Astrocyte (in vitro differentiated cells and primary cell): ENCODE results near the gene CARD19. TPM values are rescaled to one million over a fixed set of nuclear protein-coding genes. Genes with fewer than 3 reads are reported as not detected.

Source experiments
- DNase-seq: peaks from one replicate; pipeline ENCODE4 v3.0.0-alpha.2; 2010; ENCODE audit warnings: low read depth
- FAIRE-seq: peaks from 2 replicates; lab custom pipeline; 2011; peaks lifted over from hg19 to GRCh38; lab: Jason Lieb, UNC
- H2AFZ ChIP-seq: 2 replicates; pipeline ENCODE4 v1.6.0; 2012; ENCODE audit warnings: low read depth, low read length, inconsistent platforms
- H3K27ac ChIP-seq: 2 replicates; pipeline ENCODE4 v1.5.1; 2011; ENCODE audit warnings: low read depth, low read length, inconsistent platforms
- H3K27me3 ChIP-seq: 2 replicates; pipeline ENCODE4 v1.6.0; 2011; ENCODE audit warnings: low read length, inconsistent platforms; ENCODE audit not compliant: insufficient read depth
- H3K36me3 ChIP-seq: 2 replicates; pipeline ENCODE4 v1.5.1; 2011; ENCODE audit warnings: low read length, inconsistent platforms; ENCODE audit not compliant: insufficient read depth
- H3K4me1 ChIP-seq: 2 replicates; pipeline ENCODE4 v1.5.1; 2011; ENCODE audit warnings: low read length, inconsistent platforms; ENCODE audit not compliant: insufficient read depth
- H3K4me2 ChIP-seq: 2 replicates; pipeline ENCODE4 v1.6.0; 2012; ENCODE audit warnings: low read length, inconsistent platforms
- H3K4me3 ChIP-seq: 2 replicates; pipeline ENCODE4 v1.5.1; 2011; ENCODE audit warnings: low read depth, mild to moderate bottlenecking, low read length, inconsistent platforms; ENCODE audit not compliant: insufficient read depth
- H3K79me2 ChIP-seq: 2 replicates; pipeline ENCODE4 v1.6.0; 2012; ENCODE audit warnings: mild to moderate bottlenecking, low read length, inconsistent platforms; ENCODE audit not compliant: insufficient read depth
- H3K9ac ChIP-seq: 2 replicates; pipeline ENCODE4 v1.6.0; 2012; ENCODE audit warnings: mild to moderate bottlenecking, low read length, inconsistent platforms
- H3K9me3 ChIP-seq: 2 replicates; pipeline ENCODE4 v1.5.1; 2012; ENCODE audit warnings: low read depth, mild to moderate bottlenecking, low read length, inconsistent platforms; ENCODE audit not compliant: insufficient read depth
- H4K20me1 ChIP-seq: 2 replicates; pipeline ENCODE4 v1.6.0; 2012; ENCODE audit warnings: low read length, inconsistent platforms; ENCODE audit not compliant: insufficient read depth
- H3K27ac Mint-ChIP-seq: one replicate; pipeline ENCODE4 v1.8.0; 2021; ENCODE audit warnings: mild to moderate bottlenecking, mixed read lengths; ENCODE audit not compliant: unreplicated experiment
- H3K27me3 Mint-ChIP-seq: one replicate; pipeline ENCODE4 v1.8.0; 2021; ENCODE audit warnings: low read depth, mixed read lengths; ENCODE audit not compliant: unreplicated experiment
- H3K36me3 Mint-ChIP-seq: one replicate; pipeline ENCODE4 v1.8.0; 2021; ENCODE audit warnings: low read depth, mixed read lengths; ENCODE audit not compliant: unreplicated experiment
- H3K4me1 Mint-ChIP-seq: one replicate; pipeline ENCODE4 v1.8.0; 2021; ENCODE audit warnings: low read depth, mixed read lengths; ENCODE audit not compliant: unreplicated experiment
- H3K4me3 Mint-ChIP-seq: one replicate; pipeline ENCODE4 v1.8.0; 2021; ENCODE audit warnings: mild to moderate bottlenecking, moderate library complexity, mixed read lengths; ENCODE audit not compliant: unreplicated experiment
- H3K9me3 Mint-ChIP-seq: one replicate; pipeline ENCODE4 v1.8.0; 2021; ENCODE audit warnings: mild to moderate bottlenecking, mixed read lengths; ENCODE audit not compliant: unreplicated experiment
- CTCF ChIP-seq: IDR thresholded peaks from 2 replicates; pipeline ENCODE4 v1.5.1; 2011; ENCODE audit warnings: low read depth, mild to moderate bottlenecking, inconsistent platforms, low read length, moderate library complexity; ENCODE audit not compliant: insufficient read depth
- EZH2 ChIP-seq: IDR thresholded peaks from 2 replicates; pipeline ENCODE4 v1.6.1; 2012; ENCODE audit warnings: mild to moderate bottlenecking, low read length, inconsistent platforms; ENCODE audit not compliant: insufficient read depth
- total RNA-seq: library from RNA; stranded (reverse); gene quantifications from 2 replicates; pipeline ENCODE4 v1.2.1, GENCODE V29; 2021

CARD19 gene
- total RNA-seq, 1 donor from 2014 or later: 36.3 TPM

GRCh38 chr9:93082841-93083411, 13.1 kb upstream of the CARD19 start:
- no peak overlapping the region for H3K27ac ChIP-seq
- H3K4me3 Mint-ChIP-seq: no peak overlapping the region
- H3K9me3 Mint-ChIP-seq: peaks cover 4% of the 10 kb centered on the region
- TF ChIP-seq EZH2: no peak
- no peak for TF ChIP-seq CTCF
- H3K4me3 ChIP-seq: no peak overlapping the region
- H3K9me3 ChIP-seq: no peaks in the 10 kb centered on the region
- H3K36me3 ChIP-seq: no peaks in the 10 kb centered on the region
- H3K79me2 ChIP-seq: no peaks in the 10 kb centered on the region
- no peaks in the 10 kb centered on the region for H3K36me3 Mint-ChIP-seq
- no peak overlapping the region for H3K4me2 ChIP-seq
- H3K9ac ChIP-seq: no peak overlapping the region
- H3K27ac Mint-ChIP-seq: no peak overlapping the region
- no peak for DNase-seq
- H3K4me1 ChIP-seq: peaks cover 5% of the 10 kb centered on the region
- no peak for FAIRE-seq
- H4K20me1 ChIP-seq: no peaks in the 10 kb centered on the region
- H3K27me3 Mint-ChIP-seq: peaks cover 4% of the 10 kb centered on the region
- H3K4me1 Mint-ChIP-seq: no peaks in the 10 kb centered on the region
- H2AFZ ChIP-seq: no peak overlapping the region
- no peaks in the 10 kb centered on the region for H3K27me3 ChIP-seq

GRCh38 chr9:93083592-93084470, 12.2 kb upstream of the CARD19 start:
- no peaks in the 10 kb centered on the region for H3K36me3 ChIP-seq
- no peak overlapping the region for H3K4me3 ChIP-seq
- H3K27me3 ChIP-seq: no peaks in the 10 kb centered on the region
- TF ChIP-seq CTCF: no peak
- no peak for TF ChIP-seq EZH2
- no peak overlapping the region for H3K9ac ChIP-seq
- H3K4me3 Mint-ChIP-seq: no peak overlapping the region
- H3K4me1 Mint-ChIP-seq: no peaks in the 10 kb centered on the region
- H3K36me3 Mint-ChIP-seq: no peaks in the 10 kb centered on the region
- peaks cover 8% of the 10 kb centered on the region for H3K9me3 Mint-ChIP-seq
- no peak overlapping the region for H3K27ac Mint-ChIP-seq
- H3K27me3 Mint-ChIP-seq: peaks cover 4% of the 10 kb centered on the region
- no peaks in the 10 kb centered on the region for H3K79me2 ChIP-seq
- H3K9me3 ChIP-seq: peaks cover 3% of the 10 kb centered on the region
- H3K4me1 ChIP-seq: peaks cover 5% of the 10 kb centered on the region
- no peak overlapping the region for H2AFZ ChIP-seq
- H3K27ac ChIP-seq: no peak overlapping the region
- no peak overlapping the region for H3K4me2 ChIP-seq
- no peak for FAIRE-seq
- H4K20me1 ChIP-seq: no peaks in the 10 kb centered on the region
- no peak for DNase-seq
